ENCODE measurements around the gene PADI1. TPM values are rescaled to one million over a fixed set of nuclear protein-coding genes. Genes with fewer than 3 reads are reported as not detected.

Gene PADI1
- total and polyA plus RNA-seq, 2 of the 8 experiments (the other 6 are each of a cell fraction or from before 2014, with no cell fraction given): 0.20 to 0.30 TPM

DNA sequence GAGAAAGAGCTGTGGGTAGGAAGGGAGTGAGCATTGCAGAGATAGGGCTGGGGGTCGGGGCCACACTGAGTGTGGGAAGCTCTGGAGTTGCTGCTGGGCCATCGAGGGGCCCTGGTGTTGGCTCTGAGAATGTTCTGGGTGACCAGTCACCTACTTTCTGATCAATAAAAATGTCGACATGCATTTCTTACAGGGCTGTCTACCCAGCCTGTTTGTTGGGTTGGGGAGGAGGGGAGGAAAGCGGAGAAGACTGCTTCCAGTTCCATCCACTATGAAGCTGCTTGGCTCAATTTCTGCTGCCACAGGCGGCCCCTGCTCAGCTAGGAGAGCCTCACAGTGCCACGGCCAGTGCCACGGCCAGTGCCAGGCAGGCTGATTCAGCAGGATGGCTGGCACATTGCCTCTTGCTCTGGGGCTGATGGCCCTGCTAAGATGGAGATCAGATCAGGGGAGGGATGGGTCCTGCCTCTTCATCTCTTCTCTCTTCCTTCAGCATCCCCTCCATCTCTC lies 40.9 kb downstream of the PADI1 start:
- Histone ChIP-seq H4K20me1 (replicated peaks in 1 of 2; ENCODE audit: control insufficient read depth in 1 of 2, insufficient read depth in 2 of 2, low read length in 2 of 2) (no peaks in the 10 kb centered on the region), H3K9me3 (ENCODE audit: insufficient read depth in 2 of 2, low read depth in 1 of 2, low read length in 1 of 2) (no peaks in the 10 kb centered on the region), H2AFZ (ENCODE audit: low read length) (no peak overlapping the region), H3K4me1 (replicated peaks in 1 of 4; ENCODE audit: control insufficient read depth in 3 of 4, insufficient read depth in 4 of 4, low read length in 3 of 4) (peaks cover 0 to 12% (median 2%) of the 10 kb centered on the region in 4 experiments; a peak in 2 of 7 replicates), H3K4me3 (ENCODE audit: extremely low read depth in 1 of 4, insufficient read depth in 2 of 4, low read depth in 3 of 4, low read length in 4 of 4) (no peak overlapping the region), H4K5ac (ENCODE audit: insufficient read length, low read depth, low read length) (no peak overlapping the region), H3K56ac (replicated peaks; ENCODE audit: insufficient read length, low read depth, low read length) (no peak overlapping the region), H3K79me1 (ENCODE audit: low read depth, low read length) (no peaks in the 10 kb centered on the region), H2BK15ac (ENCODE audit: low read length) (0 out of 2 replicates have a peak overlapping the region, but pooled peaks have one; percentile 18), H3K18ac (ENCODE audit: extremely low read depth, low read length) (peak overlapping the region; percentile 19; the same call in 1 of the 2 replicates), H3K23me2 (ENCODE audit: low read depth, low read length) (no peaks in the 10 kb centered on the region), H4K8ac (ENCODE audit: extremely low read depth, insufficient read depth, low read length) (peak overlapping the region; percentile 80; the same call in 1 of the 2 replicates), H3K4ac (replicated peaks; ENCODE audit: insufficient read length, low read depth, low read length) (no peak overlapping the region), H2AK5ac (ENCODE audit: low read depth, low read length) (no peak overlapping the region), H3K23ac (ENCODE audit: insufficient read length) (no peak overlapping the region), H3K27ac (ENCODE audit: low read depth, low read length) (no peak overlapping the region), H4K91ac (replicated peaks; ENCODE audit: insufficient read length, low read length) (peak overlapping the region; percentile 48), H3K79me2 (ENCODE audit: control insufficient read depth in 1 of 2, insufficient read depth in 2 of 2, low read length in 2 of 2) (no peaks in the 10 kb centered on the region), H2BK12ac (ENCODE audit: low read depth, low read length) (peak overlapping the region; percentile 71; the same call in 1 of the 2 replicates), H3K14ac (ENCODE audit: insufficient read length) (no peak overlapping the region), H2BK5ac (ENCODE audit: low read depth, low read length) (no peak overlapping the region), H2BK20ac (ENCODE audit: low read length) (no peak overlapping the region), H3K9ac (replicated peaks in 1 of 4; ENCODE audit: extremely low read depth in 1 of 4, low read depth in 3 of 4, low read length in 3 of 4) (no peak overlapping the region), H3K27me3 (replicated peaks in 1 of 4; ENCODE audit: control insufficient read depth in 3 of 4, extremely low read depth in 1 of 4, insufficient read depth in 3 of 4, low read length in 3 of 4) (no peaks in the 10 kb centered on the region), H3K4me2 (ENCODE audit: insufficient read depth in 1 of 2, low read depth in 2 of 2, low read length in 2 of 2) (no peak overlapping the region), H3K36me3 (ENCODE audit: control insufficient read depth in 2 of 4, insufficient read depth in 4 of 4, low read length in 3 of 4) (no peaks in the 10 kb centered on the region), H2BK120ac (replicated peaks; ENCODE audit: low read depth, low read length) (peak overlapping the region; percentile 80)
- WGBS, 2 experiments (ENCODE audit: extremely low coverage in 1 of 2, insufficient coverage in 1 of 2, insufficient read length in 1 of 2, insufficient replicate concordance in 2 of 2, low coverage in 1 of 2, low lambda C conversion rate in 2 of 2, missing lambda C conversion rate in 1 of 2): 79% methylated on average over 7 of the region's 7 CpGs; no CpG with 5 or more reads in 1 of the 2 experiments
- POLR2A ChIA-PET (ENCODE audit: partially characterized antibody): interaction anchor here (2.1 kb wide), 1 partner anchor 160 kb away, joined by 4 read pairs; no protein-coding TSS in a partner anchor
- DNase-seq (ENCODE audit: low read depth in 1 of 2, low spot score in 2 of 2) (no peak), FAIRE-seq (no peak)
- CTCF ChIA-PET (ENCODE audit: partially characterized antibody): interaction anchor here (0.8 to 5.1 kb wide), 12 partner anchors 10 to 190 kb away, joined by 3 to 29 read pairs (median 6); partner anchors contain the start of gene PADI2
- TF ChIP-seq RBBP5 (IDR thresholded peaks at IDR 0.05; ENCODE audit: borderline replicate concordance, low read depth, low read length) (no peak), KDM1A (IDR thresholded peaks at IDR 0.05; ENCODE audit: borderline replicate concordance, low read length) (no peak)
